ENCODE results near the gene LCA5.

LCA5 gene

DNA sequence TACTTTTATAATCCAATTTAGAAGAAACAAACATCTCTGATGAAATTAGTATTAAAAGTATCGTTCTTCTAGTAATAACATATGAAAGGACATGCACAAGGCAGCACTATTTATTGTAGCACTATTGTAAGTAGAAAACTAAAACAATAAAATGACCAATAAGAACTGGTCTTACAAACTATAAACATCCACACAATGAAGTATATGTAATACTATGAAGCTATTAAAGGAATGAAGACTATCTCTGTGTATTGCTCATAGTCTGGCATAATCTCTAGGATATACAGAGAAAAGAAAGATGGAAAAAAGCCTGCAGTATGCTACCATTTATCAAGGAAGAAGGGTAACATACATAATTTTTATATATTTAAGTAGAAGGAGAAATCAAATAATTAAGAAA, 16.7 kb downstream of the LCA5 start:
- DNase-seq (ENCODE audit: insufficient read length, low spot score) (no peak), FAIRE-seq (no peak)
- TF ChIP-seq, protein P1, sequence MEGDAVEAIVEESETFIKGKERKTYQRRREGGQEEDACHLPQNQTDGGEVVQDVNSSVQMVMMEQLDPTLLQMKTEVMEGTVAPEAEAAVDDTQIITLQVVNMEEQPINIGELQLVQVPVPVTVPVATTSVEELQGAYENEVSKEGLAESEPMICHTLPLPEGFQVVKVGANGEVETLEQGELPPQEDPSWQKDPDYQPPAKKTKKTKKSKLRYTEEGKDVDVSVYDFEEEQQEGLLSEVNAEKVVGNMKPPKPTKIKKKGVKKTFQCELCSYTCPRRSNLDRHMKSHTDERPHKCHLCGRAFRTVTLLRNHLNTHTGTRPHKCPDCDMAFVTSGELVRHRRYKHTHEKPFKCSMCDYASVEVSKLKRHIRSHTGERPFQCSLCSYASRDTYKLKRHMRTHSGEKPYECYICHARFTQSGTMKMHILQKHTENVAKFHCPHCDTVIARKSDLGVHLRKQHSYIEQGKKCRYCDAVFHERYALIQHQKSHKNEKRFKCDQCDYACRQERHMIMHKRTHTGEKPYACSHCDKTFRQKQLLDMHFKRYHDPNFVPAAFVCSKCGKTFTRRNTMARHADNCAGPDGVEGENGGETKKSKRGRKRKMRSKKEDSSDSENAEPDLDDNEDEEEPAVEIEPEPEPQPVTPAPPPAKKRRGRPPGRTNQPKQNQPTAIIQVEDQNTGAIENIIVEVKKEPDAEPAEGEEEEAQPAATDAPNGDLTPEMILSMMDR (IDR thresholded peaks at IDR 0.05; ENCODE audit: insufficient read depth, missing control alignments) = no peak

DNA sequence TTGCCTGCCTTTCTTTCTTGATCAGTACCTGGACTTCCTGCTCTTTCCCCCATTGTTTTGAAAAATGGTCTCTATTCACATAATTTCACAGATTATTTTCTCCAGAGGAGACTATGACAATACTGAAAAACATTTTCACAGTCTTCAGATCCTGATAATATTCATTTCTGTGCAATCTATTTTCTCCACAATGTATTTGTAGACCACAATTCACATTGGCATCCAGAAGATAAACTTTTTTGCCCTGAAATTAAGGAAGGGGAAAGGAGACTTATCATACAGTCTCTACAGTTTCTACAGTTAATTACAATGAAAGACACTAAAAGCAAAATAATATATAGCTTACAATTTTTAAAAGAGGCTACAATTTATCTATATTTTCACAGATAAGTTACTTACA, 18.4 kb downstream of the LCA5 start:
- FAIRE-seq = no peak
- no peak for DNase-seq (ENCODE audit: insufficient read length, low spot score)
- TF ChIP-seq, protein P1 (IDR thresholded peaks at IDR 0.05; ENCODE audit: insufficient read depth, missing control alignments) = no peak

GRCh38 chr6:79515436-79515835, 21.8 kb downstream of the LCA5 start:
- TF ChIP-seq, protein P1 (IDR thresholded peaks at IDR 0.05; ENCODE audit: insufficient read depth, missing control alignments) = no peak
- FAIRE-seq = no peak
- no peak for DNase-seq (ENCODE audit: insufficient read length, low spot score)

DNA sequence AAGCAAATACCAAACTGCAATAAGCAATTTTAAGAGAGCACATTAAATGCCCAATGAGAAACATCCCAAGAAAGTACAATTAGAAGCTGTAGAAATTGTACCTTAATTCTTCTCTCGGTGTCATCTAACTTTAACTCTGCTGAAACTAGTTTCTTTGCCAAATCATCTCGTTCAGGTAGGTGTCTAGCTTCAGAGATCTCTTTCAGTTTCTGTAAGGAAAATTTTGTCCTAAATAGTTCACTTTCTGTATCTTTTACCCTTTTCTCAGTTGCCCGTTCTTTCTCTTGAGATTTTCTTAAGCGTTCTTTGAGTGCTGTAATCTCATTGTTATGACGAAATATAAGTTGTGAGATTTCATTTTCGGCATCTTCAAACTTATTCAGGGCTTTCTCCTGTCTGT, 24.1 kb downstream of the LCA5 start:
- FAIRE-seq (no peak), DNase-seq (ENCODE audit: insufficient read length, low spot score) (no peak)
- TF ChIP-seq, protein P1 (IDR thresholded peaks at IDR 0.05; ENCODE audit: insufficient read depth, missing control alignments) = no peak

- TF ChIP-seq, protein P1 (IDR thresholded peaks at IDR 0.05; ENCODE audit: insufficient read depth, missing control alignments) = no peak
- DNase-seq (ENCODE audit: insufficient read length, low spot score) (no peak), FAIRE-seq (no peak)
Measured at GRCh38 chr6:79512014-79512413, 25.2 kb downstream of the LCA5 start.

- DNase-seq (ENCODE audit: insufficient read length, low spot score) (no peak), FAIRE-seq (no peak)
- TF ChIP-seq, protein P1 (IDR thresholded peaks at IDR 0.05; ENCODE audit: insufficient read depth, missing control alignments) = no peak
Measured at GRCh38 chr6:79510707-79511106, 26.5 kb downstream of the LCA5 start.

DNA sequence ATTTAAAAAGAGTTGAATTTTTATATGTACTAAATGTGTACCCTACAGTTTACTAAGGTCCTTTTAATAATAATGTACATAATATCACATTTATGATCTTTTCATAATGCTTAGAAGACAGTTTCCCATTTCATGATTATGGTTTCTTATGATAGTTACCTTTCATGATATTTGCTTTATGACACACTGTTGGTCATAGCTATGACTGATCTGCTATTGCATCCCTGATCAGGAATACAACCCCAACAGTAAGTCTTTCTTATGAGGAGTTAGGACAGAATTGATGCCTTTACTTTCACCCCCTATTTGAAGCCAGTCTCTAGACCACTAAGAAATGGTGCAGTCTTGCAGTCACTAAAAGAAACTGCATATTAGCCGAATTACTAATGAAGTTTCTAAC, 31.0 kb downstream of the LCA5 start:
- FAIRE-seq (no peak), DNase-seq (ENCODE audit: insufficient read length, low spot score) (no peak)
- TF ChIP-seq, protein P1 (IDR thresholded peaks at IDR 0.05; ENCODE audit: insufficient read depth, missing control alignments) = no peak

All from D721Med (cell line).